AG04449 (cell line): ENCODE measurements around the gene NRTN.

Source experiments
- CTCF ChIA-PET: fragments of 350-600 bp; formaldehyde crosslinking; extraction: SDS; loops from one replicate; lab custom pipeline; 2021; ENCODE audit warnings: antibody characterized with exemption; lab: Yijun Ruan, JAX
- POLR2A ChIA-PET: fragments of 400-600, 350-600 bp; formaldehyde crosslinking; extraction: SDS; loops from one replicate; lab custom pipeline; 2020; ENCODE audit warnings: antibody characterized with exemption, inconsistent platforms; lab: Yijun Ruan, JAX
- DNase-seq: peaks from one replicate; pipeline ENCODE4 v3.0.0-alpha.2; 2010; ENCODE audit warnings: low read depth, low spot score
- H3K4me3 ChIP-seq: 2 replicates; pipeline ENCODE4 v1.5.1; 2011; ENCODE audit warnings: low read depth, mild to moderate bottlenecking, control low read depth, low read length
- CTCF ChIP-seq: IDR thresholded peaks from one replicate; pipeline ENCODE4 v1.5.1; 2011; ENCODE audit warnings: mild to moderate bottlenecking, moderate library complexity, low read length, control low read depth, inconsistent platforms; ENCODE audit not compliant: insufficient read depth; ENCODE audit errors: missing control alignments

NRTN gene

GRCh38 chr19:5806905-5807304, 2.0 kb downstream of the NRTN start:
- no peak for DNase-seq
- ChIA-PET CTCF (interaction anchor here (1.1 to 3.3 kb wide), 7 partner anchors 11 to 215 kb away, joined by 4 to 12 read pairs (median 5); partner anchors contain the start of gene NDUFA11), POLR2A (no interaction called here)
- TF ChIP-seq CTCF, result no peak
- H3K4me3 ChIP-seq, result no peak overlapping the region

- no peak for TF ChIP-seq CTCF
- DNase-seq, result no peak
- H3K4me3 ChIP-seq, result no peak overlapping the region
- ChIA-PET CTCF (interaction anchor here (0.8 to 3.3 kb wide), 7 partner anchors 14 to 230 kb away, joined by 3 to 12 read pairs (median 5); partner anchors contain the start of genes FUT3 and NDUFA11), POLR2A (no interaction called here)
Observed at GRCh38 chr19:5808120-5808816, 3.4 kb downstream of the NRTN start.

- POLR2A ChIA-PET, result no interaction called here
- DNase-seq, result no peak
- no peak overlapping the region for H3K4me3 ChIP-seq
- no peak for TF ChIP-seq CTCF
- CTCF ChIA-PET, result interaction anchor here (0.8 to 3.3 kb wide), 5 partner anchors 15 to 229 kb away, joined by 3 to 12 read pairs (median 7); partner anchors contain the start of genes FUT3 and NDUFA11
Observed at GRCh38 chr19:5809053-5809452, 4.2 kb downstream of the NRTN start.

- H3K4me3 ChIP-seq, result no peak overlapping the region
- TF ChIP-seq CTCF, result no peak
- CTCF ChIA-PET, result no interaction called here
- no peak for DNase-seq
- POLR2A ChIA-PET, result no interaction called here
Observed at GRCh38 chr19:5809469-5809868, 4.6 kb downstream of the NRTN start.

GRCh38 chr19:5811117-5811516, 6.2 kb downstream of the NRTN start:
- TF ChIP-seq CTCF, result no peak
- H3K4me3 ChIP-seq, result no peak overlapping the region
- DNase-seq, result no peak
- CTCF ChIA-PET, result interaction anchor here (0.8 kb wide), 1 partner anchor 12 kb away, joined by 3 read pairs; no protein-coding TSS in a partner anchor
- POLR2A ChIA-PET, result no interaction called here

GRCh38 chr19:5814123-5814851, 9.4 kb downstream of the NRTN start:
- CTCF ChIA-PET, result interaction anchor here (4.5 kb wide), 1 partner anchor 10 kb away, joined by 27 read pairs; the partner anchor contains the start of gene NRTN
- no peak for TF ChIP-seq CTCF
- no peak for DNase-seq
- H3K4me3 ChIP-seq, result no peak overlapping the region
- POLR2A ChIA-PET, result no interaction called here
